Occipital lobe (tissue), 2 donors: Measurements from ENCODE around the gene NSMF. TPM values are rescaled to one million over a fixed set of nuclear protein-coding genes. Genes with fewer than 3 reads are reported as not detected.
"Not testable (repeated sequence)": the region's sequence is repeated elsewhere in the genome, so short reads cannot be mapped to it uniquely, and the experiment has no call there.

Experiments used
- DNase-seq: peaks from one replicate; lab custom pipeline; 2025; lab: John Stamatoyannopoulos, UW
- total RNA-seq: library from RNA; depleted of rRNA; stranded (reverse); fragments of >200 nt; gene quantifications from one replicate; pipeline ENCODE4 v1.2.3, GENCODE V29; 2014

NSMF gene
- total RNA-seq, 1 donor from 2014 or later: 35.7 TPM

GRCh38 chr9:137459601-137460362 lies 648 bp upstream of the NSMF start:
- no peak for DNase-seq

DNA sequence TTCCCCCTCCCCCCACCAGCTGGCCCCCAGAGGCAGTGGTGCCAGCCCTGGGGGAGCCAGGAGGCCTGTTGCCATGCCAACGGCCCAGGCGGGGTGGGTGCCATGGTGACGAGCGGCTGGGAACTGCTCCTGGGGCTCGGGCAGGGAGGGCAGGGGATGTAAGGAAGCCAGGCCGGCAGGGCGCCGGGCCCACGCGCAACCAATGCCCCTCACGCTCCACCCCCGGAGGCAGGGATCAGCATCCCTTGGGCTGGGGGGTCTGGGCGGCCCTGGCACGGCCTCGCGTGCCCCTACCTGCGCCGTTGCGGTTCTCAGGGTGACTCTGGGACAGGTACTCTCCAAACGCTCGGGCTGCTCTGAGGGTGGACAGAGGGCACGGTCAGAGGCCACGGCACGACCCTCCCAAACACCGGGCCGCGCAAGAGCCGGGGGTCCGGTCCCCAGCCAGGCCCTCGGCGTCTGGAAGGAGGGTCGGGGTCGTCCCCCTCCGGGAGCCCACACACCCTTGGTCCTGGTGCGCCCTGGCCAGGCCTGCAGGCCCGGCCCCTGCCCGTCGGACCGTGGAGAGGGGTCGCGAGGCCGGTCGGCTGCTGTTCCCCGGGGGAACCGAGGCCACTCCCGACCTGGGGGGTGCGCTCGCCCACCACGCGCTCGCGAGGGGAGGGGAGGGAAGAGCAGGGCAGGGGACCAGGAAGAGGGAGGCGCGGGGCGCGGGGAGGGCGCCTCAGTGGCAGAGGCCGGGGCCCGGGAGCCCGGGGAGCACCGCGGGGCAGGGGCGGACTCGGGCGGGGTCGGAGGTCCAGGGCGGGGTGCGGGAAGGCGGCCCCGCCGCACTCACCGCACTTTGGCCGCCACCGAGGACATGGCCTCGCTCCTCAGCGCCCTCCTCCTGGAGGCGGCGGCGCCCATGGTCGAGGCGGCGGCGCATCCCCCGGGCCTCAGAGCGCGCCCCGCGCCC lies 661 bp downstream of the NSMF start:
- peak; percentile 69 for DNase-seq

DNA sequence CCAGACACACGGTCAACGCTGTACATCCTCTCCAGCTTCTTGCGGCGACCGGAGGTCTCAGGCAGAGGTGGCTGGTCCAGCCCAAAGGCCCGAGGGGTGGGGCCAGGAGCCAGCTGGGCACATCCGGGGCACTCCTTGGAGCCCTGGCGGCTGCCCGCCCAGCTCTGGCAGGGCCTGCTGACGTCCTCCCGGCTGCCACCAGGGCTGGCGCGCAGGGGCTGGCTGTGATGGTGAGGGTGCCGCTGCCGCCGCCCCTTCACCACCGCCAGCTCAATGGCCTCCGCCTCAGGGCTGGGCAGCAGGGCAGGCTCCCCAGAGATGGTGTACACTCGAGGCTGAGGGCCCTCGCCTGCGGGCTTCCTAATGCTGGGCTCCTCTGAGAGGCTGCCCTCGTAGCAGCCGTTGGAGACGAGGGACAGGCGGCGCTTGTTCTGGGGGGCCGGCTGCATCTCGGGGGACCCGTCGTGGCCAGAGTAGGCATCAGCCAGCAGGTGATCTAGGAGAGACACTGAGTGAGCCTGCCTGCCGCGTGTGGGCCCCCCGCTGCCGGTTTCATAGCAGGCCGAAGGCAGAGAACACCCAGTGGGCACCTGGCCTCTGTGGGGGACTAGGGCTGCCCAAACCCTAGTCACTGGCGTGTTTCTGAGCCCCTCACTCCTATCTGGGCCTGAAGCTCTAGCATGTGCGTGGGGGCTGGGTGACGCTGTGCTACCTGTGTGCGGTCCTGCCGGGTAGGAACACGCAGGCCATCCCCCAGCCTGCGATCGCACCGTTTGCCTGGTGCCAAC lies 1.5 kb downstream of the NSMF start:
- DNase-seq: no peak

GRCh38 chr9:137456864-137457405 lies 2.2 kb downstream of the NSMF start:
- DNase-seq: no peak

DNA sequence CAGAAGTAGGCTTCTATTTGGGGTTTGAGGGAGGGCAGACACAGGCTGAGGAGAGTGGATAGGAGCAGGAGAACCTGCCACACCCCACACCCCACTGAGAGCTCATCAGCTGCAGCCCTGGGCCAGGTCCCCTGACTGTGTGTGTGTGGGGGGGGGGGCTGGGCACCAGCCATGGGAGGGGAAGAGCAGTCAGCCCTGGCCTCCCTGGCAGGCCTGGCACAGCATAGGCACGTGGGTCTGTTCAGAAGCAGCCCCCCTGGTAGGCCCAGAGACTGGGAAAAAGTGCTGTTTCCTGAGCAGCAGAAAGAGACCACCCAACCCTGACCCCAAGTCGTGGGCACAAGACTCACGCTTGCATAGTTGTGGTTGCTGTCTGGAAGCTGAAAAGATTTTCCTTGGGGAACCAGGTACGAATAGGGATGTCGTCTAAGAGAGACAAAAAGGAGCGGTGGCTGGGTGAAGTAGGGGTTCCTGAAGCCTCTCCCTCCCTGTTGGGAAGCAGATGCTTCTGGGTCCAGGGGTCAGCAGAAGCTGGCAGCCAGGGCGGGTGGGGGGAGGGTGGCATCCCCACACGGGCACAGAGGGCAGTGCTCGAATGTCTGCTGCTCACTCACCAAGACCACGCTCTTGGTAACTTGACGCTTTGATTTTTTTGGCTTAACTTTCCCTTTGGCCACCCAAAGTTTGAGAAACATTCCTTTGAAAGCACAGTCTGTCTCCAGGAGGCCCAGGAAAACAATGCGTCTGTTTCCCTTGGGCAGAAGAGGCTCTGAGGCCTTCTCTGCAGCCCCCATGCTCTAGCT lies 2.9 kb downstream of the NSMF start:
- DNase-seq: no peak

- no peak for DNase-seq
These were observed 3.7 kb downstream of the NSMF start for GRCh38 chr9:137455359-137455991.

DNA sequence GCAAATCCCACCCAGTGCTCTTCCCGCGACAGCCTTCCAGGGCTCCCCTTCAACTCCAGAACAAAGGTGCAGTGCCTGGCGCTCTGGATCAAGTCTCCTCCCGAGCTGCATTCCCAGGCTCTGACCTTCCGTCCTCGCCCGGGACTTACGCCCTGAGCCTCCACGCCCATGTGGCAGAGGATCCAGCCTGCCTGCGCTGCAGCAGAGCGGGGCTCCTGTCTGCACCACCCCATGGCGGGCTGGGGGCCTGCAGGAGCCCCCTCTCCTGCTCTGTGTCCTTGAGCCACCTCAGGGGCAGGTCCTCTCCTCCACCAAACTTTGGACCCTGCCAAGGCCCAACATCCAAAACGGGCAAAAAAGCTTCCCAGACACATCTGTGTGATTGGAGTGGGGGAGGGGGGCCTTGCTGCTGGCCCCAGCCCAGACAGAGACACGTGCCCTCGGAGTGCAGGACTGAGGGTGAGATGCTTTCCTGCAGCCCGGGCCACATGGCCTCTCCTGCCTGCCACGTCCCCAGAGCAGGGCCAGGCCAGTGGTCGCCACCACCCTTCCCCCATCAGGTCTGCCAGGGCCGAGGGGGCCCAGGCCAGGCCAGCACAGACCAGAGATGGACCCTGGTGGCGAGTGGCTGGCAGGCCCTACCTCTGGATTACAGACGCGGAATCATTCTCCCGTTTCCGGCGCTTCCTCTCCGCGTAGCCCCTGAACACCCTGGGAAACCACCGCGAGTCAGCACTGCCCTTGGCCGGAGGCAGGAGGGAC lies 4.4 kb downstream of the NSMF start:
- no peak for DNase-seq

- no peak for DNase-seq
These were observed 5.0 kb downstream of the NSMF start for GRCh38 chr9:137454145-137454596.

- no peak for DNase-seq
These were observed 5.5 kb downstream of the NSMF start for GRCh38 chr9:137453643-137454081.

- no peak for DNase-seq
These were observed 6.1 kb downstream of the NSMF start for GRCh38 chr9:137452761-137453642.

DNA sequence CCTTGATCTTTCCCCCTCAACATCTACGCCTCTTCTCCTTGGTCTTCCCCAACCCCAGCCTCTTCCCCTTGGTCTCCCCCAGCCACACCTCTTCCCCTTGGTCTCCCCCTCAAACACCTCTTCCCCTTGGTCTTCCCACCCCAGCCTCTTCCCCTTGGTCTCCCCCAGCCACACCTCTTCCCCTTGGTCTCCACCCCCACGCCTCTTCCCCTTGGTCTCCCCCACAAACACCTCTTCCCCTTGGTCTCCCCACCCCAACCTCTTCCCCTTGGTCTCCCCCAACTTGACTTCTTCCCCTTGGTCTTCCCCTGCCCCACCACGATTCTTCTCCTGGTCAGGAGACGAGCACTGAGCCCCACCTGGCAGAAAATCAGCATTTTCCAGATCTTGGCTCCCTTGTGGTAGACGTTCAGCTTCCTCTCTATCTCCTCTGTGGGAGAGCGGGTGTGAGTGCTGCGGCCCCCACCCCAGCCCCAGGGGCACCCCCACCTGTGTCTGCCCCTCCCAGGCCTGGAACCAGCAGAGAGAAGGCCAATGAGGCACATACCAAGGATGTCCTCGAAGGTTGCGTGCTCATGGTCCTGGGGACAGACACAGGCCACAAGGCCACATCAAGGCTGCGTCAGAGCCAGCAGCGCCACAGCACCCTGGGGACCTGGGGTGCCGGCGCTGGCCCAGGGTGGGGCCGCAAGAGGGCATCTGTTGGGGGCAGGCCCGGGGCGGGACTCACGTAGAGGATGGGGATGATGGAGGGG lies 7.0 kb downstream of the NSMF start:
- no peak for DNase-seq

- DNase-seq: not testable (repeated sequence)
These were observed 7.7 kb downstream of the NSMF start for GRCh38 chr9:137451264-137452005.

DNA sequence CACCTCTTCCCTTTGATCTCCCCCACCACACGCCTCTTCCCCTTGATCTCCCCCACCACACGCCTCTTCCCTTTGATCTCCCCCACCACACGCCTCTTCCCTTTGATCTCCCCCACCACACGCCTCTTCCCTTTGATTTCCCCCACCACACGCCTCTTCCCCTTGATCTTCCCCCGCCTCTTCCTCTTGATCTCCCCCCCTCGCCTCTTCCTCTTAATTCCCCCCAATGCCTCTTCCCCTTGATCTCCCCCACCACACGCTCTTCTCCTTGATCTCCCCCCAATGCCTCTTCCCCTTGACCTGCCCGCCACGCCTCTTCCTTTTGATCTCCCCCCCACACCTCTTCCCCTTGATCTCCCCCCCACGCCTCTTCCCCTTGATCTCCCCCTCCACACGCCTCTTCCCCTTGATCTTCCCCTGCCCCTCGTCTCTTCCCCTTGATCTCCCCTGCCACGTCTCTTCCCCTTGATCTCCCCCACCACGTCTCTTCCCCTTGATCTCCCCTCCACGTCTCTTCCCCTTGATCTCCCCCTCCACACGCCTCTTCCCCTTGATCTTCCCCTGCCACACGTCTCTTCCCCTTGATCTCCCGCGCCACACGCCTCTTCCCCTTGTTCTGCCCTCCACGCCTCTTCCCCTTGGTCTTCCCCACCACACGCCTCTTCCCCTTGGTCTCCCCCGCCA lies 8.5 kb downstream of the NSMF start:
- not testable (repeated sequence) for DNase-seq

DNA sequence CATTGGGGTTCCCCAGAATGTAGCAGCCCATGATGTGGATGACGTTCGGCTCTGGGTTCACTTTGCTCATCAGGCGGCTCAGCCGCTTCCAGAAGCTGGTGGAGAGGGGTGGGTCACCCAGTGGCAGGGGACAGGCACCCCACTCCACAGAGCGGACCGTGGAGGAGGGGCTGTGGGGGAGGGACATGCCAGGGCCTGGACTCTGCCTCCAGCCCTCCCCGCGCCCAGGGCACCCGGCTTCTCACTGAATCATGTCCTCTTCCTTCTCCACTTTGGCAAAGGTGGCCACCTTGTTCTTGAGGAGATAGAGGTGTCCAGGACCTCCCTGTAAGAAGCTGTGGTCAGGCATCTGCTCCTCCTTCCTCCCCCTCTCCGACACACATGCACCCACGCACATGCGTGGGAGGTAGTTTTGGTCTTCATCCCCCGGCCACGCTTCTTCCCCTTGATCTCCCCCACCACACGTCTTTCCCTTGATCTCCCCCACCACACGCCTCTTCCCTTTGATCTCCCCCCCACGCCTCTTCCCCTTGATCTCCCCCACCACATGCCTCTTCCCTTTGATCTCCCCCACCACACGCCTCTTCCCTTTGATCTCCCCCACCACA lies 9.1 kb downstream of the NSMF start:
- DNase-seq: no peak

GRCh38 chr9:137449081-137449844 lies 9.9 kb downstream of the NSMF start:
- DNase-seq: no peak
